ENCODE measurements around the gene ZFP1.

DNA sequence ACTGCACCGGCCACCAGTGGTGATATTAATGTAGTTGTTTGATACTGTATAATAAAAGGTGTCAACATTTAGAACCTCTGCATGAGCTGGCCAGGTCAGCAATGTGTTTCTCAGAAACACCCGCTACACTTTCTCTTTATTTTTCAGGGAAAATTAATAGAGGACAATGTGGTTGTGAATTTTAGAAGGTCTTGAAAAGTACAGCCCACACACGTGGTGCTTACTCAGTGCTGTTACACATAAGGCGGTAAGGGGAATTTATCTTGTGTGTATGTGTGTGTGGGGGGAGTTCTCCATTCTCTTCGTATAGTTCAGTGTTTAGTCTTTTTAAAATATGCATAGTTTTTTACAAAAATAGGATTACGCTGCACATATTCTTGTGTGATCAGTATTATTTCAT, 4.4 kb upstream of the ZFP1 start:
- no peak for TF ChIP-seq EZH2 (IDR thresholded peaks at IDR 0.05; ENCODE audit: insufficient read depth, poor library complexity, severe bottlenecking)
- no peak for TF ChIP-seq EZH2phosphoT487 (IDR thresholded peaks at IDR 0.05; ENCODE audit: insufficient read depth, low read depth)
